Trophoblast cell (in vitro differentiated cells and primary cell): ENCODE measurements around the gene CTDSPL2. TPM values are rescaled to one million over a fixed set of nuclear protein-coding genes. Genes with fewer than 3 reads are reported as not detected.

Experiments
- DNase-seq, 2 donors: peaks; one replicate each; pipeline ENCODE4 v3.0.0-alpha.2; 2016
- H2AFZ ChIP-seq: 2 replicates; pipeline ENCODE4 v1.6.1; 2013; ENCODE audit warnings: low read length, moderate library complexity, mild to moderate bottlenecking; ENCODE audit not compliant: insufficient read depth, poor library complexity
- H2AK5ac ChIP-seq: 2 replicates; pipeline ENCODE4 v1.6.1; 2013; ENCODE audit warnings: mild to moderate bottlenecking, low read length
- H2BK120ac ChIP-seq: 2 replicates; pipeline ENCODE4 v1.6.1; 2013; ENCODE audit warnings: low read length, mild to moderate bottlenecking, moderate library complexity; ENCODE audit not compliant: insufficient read depth, poor library complexity
- H2BK12ac ChIP-seq: 2 replicates; pipeline ENCODE4 v1.6.1; 2013; ENCODE audit warnings: mild to moderate bottlenecking, low read length, moderate library complexity
- H2BK5ac ChIP-seq: 2 replicates; pipeline ENCODE4 v1.6.1; 2013; ENCODE audit warnings: low read length, low read depth, moderate library complexity, mild to moderate bottlenecking; ENCODE audit not compliant: poor library complexity
- H3K14ac ChIP-seq: 2 replicates; pipeline ENCODE4 v1.6.1; 2013; ENCODE audit warnings: mild to moderate bottlenecking, low read length
- H3K18ac ChIP-seq: 2 replicates; pipeline ENCODE4 v1.6.1; 2013; ENCODE audit warnings: mild to moderate bottlenecking, low read length
- H3K23ac ChIP-seq: 2 replicates; pipeline ENCODE4 v1.6.1; 2013; ENCODE audit warnings: low read length
- H3K27ac ChIP-seq: 2 replicates; pipeline ENCODE4 v1.5.1; 2013; ENCODE audit warnings: low read depth, mild to moderate bottlenecking, inconsistent platforms, low read length, moderate library complexity
- H3K27me3 ChIP-seq: 2 replicates; pipeline ENCODE4 v1.6.1; 2013; ENCODE audit warnings: inconsistent platforms, mild to moderate bottlenecking, low read length, moderate library complexity; ENCODE audit not compliant: insufficient read depth
- H3K36me3 ChIP-seq, 2 experiments: 1 replicate in 1 of 2; 2 replicates in 1 of 2; pipeline ENCODE4 v1.6.1; 2013; ENCODE audit warnings: low read length in 2 of 2, mild to moderate bottlenecking in 2 of 2, moderate library complexity in 1 of 2; ENCODE audit not compliant: insufficient read depth in 2 of 2, control insufficient read depth in 1 of 2
- H3K4ac ChIP-seq: 2 replicates; pipeline ENCODE4 v1.6.1; 2013; ENCODE audit warnings: low read depth, mild to moderate bottlenecking, low read length, moderate library complexity
- H3K4me1 ChIP-seq, 2 experiments: 1 replicate in 1 of 2; 2 replicates in 1 of 2; pipeline ENCODE4 v1.6.1; 2013; ENCODE audit warnings: low read length in 2 of 2, mild to moderate bottlenecking in 2 of 2, moderate library complexity in 1 of 2; ENCODE audit not compliant: insufficient read depth in 2 of 2, control insufficient read depth in 1 of 2
- H3K4me2 ChIP-seq: 2 replicates; pipeline ENCODE4 v1.6.1; 2013; ENCODE audit warnings: inconsistent platforms, mild to moderate bottlenecking, low read length, moderate library complexity
- H3K4me3 ChIP-seq: 2 replicates; pipeline ENCODE4 v1.5.1; 2013; ENCODE audit warnings: mild to moderate bottlenecking, low read depth, low read length, inconsistent platforms
- H3K79me1 ChIP-seq: one replicate; pipeline ENCODE4 v1.6.1; 2013; ENCODE audit warnings: low read length
- H3K79me2 ChIP-seq: 2 replicates; pipeline ENCODE4 v1.6.1; 2013; ENCODE audit warnings: low read length, mild to moderate bottlenecking; ENCODE audit not compliant: control insufficient read depth, insufficient read depth, poor library complexity
- H3K9ac ChIP-seq: 2 replicates; pipeline ENCODE4 v1.6.1; 2013; ENCODE audit warnings: mild to moderate bottlenecking, low read length
- H3K9me3 ChIP-seq: 2 replicates; pipeline ENCODE4 v1.6.1; 2013; ENCODE audit warnings: low read depth, mild to moderate bottlenecking, control low read depth, inconsistent platforms, low read length; ENCODE audit not compliant: insufficient read depth
- H4K12ac ChIP-seq: 2 replicates; pipeline ENCODE4 v1.6.1; 2013; ENCODE audit warnings: low read depth, mild to moderate bottlenecking, low read length, moderate library complexity
- H4K8ac ChIP-seq: 2 replicates; pipeline ENCODE4 v1.6.1; 2013; ENCODE audit warnings: low read depth, mild to moderate bottlenecking, low read length, moderate library complexity
- H4K91ac ChIP-seq: one replicate; pipeline ENCODE4 v1.6.1; 2013; ENCODE audit warnings: low read depth, mild to moderate bottlenecking, low read length, moderate library complexity
- WGBS: extraction: QIAGEN DNeasy Blood & Tissue Kit; methylation state at CpG from one replicate; pipeline ENCODE4 v1.1.7; 2013; ENCODE audit warnings: missing lambda C conversion rate; ENCODE audit not compliant: insufficient read length, insufficient coverage; ENCODE audit errors: extremely low coverage; 5-methylcytosine and 5-hydroxymethylcytosine counted together
- polyA plus RNA-seq: library from polyadenylated mRNA; stranded (reverse); fragments of 200-250 nt; gene quantifications from 2 replicates; pipeline ENCODE4 v1.2.3, GENCODE V29; 2013

Gene CTDSPL2
- 53.0 and 53.5 TPM in 2 replicates for polyA plus RNA-seq

DNA sequence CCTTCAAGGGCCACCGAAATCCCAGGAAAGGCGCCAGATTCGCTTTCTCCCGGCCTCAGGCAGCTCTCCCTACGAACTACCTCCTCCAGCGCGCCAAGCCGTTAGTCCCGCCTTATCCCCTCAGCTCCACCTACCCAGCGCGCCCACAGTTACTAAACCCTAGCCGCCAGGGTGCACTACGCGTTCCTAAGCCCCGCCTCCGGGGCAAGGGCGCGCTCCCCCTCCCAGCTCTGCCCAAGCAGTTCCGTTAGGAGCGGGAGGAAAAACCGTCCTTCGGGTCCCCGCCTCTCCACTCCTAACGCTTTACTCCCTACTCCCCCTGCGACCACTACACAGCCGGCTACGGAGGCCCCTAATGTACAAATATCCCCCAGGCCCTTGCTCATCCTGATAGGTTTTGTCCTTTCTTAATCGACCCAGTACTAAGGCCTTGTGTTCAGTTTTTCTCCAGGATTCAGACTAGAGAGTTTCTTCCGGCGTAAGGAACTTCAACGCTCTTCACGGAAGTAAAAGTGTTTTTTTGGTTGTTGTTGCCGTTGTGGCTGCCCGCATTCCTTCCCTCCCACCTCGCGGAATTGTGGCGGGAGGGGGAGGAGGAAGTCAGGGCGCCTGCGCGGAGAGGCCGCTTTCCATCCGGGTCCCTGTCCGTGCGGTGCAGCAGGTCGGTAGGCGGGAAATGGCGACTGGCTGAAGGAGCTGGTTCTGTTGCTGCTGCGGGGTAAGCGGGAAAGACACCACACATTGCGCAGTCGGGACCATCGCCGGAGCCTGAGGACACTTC, at the start of gene CTDSPL2:
Gene CTDSPL2, plus strand, starts transcription at position 655 of the 781 bp plus-strand sequence. CDS start 31,386 bp downstream, outside the sequence.
- peak within 1 kb of the TSS; percentile 79 for H3K18ac ChIP-seq
- peaks cover 10% of the 10 kb centered on the region for H3K79me1 ChIP-seq
- H3K9me3 ChIP-seq, result peaks cover 2% of the 10 kb centered on the region
- no peak within 1 kb of the TSS for H2BK12ac ChIP-seq
- peak within 1 kb of the TSS; percentile 87 for H3K9ac ChIP-seq
- peaks cover 2 to 4% of the 10 kb centered on the region in 2 experiments for H3K36me3 ChIP-seq
- H3K14ac ChIP-seq, result peak within 1 kb of the TSS; percentile 81
- H3K4me1 ChIP-seq, result peaks cover 2% of the 10 kb centered on the region in 2 experiments
- peak within 1 kb of the TSS; percentile 82 for H4K12ac ChIP-seq
- no peaks in the 10 kb centered on the region for H3K27me3 ChIP-seq
- no peak within 1 kb of the TSS for H3K23ac ChIP-seq
- H4K91ac ChIP-seq, result peak within 1 kb of the TSS; percentile 69
- peak; percentile 99 for DNase-seq
- H3K4me2 ChIP-seq, result peak within 1 kb of the TSS; percentile 97
- peak within 1 kb of the TSS; percentile 86 for H4K8ac ChIP-seq
- peak within 1 kb of the TSS; percentile 48 for H2BK120ac ChIP-seq
- peak within 1 kb of the TSS; percentile 86 for H3K4me3 ChIP-seq
- peak within 1 kb of the TSS; percentile 83 for H2BK5ac ChIP-seq
- WGBS, result no CpG with 5 or more reads among the region's 53 CpGs
- peak within 1 kb of the TSS; percentile 96 for H3K27ac ChIP-seq
- peak within 1 kb of the TSS; percentile 77 for H2AFZ ChIP-seq
- peak within 1 kb of the TSS; percentile 86 for H3K4ac ChIP-seq
- H2AK5ac ChIP-seq, result no peak within 1 kb of the TSS
- peaks cover 12% of the 10 kb centered on the region for H3K79me2 ChIP-seq

DNA sequence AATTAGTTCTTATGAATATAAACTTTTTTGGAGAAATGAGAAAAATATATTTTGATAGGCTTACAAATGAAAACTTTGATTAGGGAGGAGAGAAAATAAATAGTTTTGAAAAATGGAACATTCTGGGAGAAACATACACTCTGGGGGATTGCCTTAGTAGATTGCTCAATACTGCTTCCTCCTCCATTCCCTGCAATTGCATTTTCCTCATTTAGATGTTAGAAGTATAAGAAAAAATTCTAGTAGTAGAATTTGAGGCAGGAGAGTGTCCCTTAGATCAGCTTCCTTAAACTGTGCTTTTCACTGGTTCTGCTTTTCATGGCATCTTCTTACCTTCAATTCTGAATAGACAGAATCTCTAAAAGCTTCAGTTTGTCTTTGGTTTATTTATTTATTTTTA, 46.2 kb upstream of the CTDSPL2 start:
- no peaks in the 10 kb centered on the region for H3K9me3 ChIP-seq
- no peak overlapping the region for H3K4ac ChIP-seq
- no peak overlapping the region for H4K8ac ChIP-seq
- no peak overlapping the region for H4K91ac ChIP-seq
- no peak overlapping the region for H2AFZ ChIP-seq
- H2BK5ac ChIP-seq, result no peak overlapping the region
- no peak overlapping the region for H3K4me3 ChIP-seq
- H2BK120ac ChIP-seq, result no peak overlapping the region
- no peaks in the 10 kb centered on the region for H3K4me1 ChIP-seq
- no peak overlapping the region for H3K4me2 ChIP-seq
- no peaks in the 10 kb centered on the region for H3K36me3 ChIP-seq
- no peaks in the 10 kb centered on the region for H3K79me1 ChIP-seq
- no peak overlapping the region for H2BK12ac ChIP-seq
- no peak overlapping the region for H3K18ac ChIP-seq
- DNase-seq, result no peak
- no peak overlapping the region for H2AK5ac ChIP-seq
- no peaks in the 10 kb centered on the region for H3K79me2 ChIP-seq
- H3K23ac ChIP-seq, result no peak overlapping the region
- no peak overlapping the region for H3K27ac ChIP-seq
- no peaks in the 10 kb centered on the region for H3K27me3 ChIP-seq
- no peak overlapping the region for H4K12ac ChIP-seq
- no peak overlapping the region for H3K14ac ChIP-seq
- H3K9ac ChIP-seq, result no peak overlapping the region

DNA sequence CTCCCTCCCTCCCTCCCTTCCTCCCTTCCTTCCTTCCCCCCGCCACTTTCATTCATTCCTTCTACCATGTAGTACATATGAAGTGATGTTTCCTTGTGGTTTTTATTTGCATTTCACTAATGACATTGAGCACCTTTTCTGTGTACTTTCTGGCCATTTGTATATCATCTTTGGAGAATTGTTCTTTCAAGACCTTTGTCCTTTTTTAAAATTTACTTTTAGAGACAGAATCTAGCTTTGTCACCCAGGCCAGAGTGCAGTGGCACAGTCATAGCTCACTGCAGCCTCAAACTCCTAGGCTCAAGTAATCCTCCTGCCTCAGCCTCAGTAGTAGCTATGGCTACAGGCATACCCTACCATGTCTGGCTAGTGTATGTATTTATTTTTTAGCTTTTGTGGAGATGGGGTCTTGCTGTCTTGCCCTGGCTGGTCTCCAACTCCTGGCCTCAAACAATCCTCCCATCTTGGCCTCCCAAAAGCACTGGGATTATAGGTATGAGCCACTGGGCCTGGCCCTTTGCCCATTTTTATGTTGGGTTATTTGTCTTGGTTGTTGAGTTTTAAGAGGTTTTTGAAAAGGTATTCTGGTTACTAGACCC, 42.0 kb upstream of the CTDSPL2 start:
- H2BK12ac ChIP-seq, result no peak overlapping the region
- H3K14ac ChIP-seq, result no peak overlapping the region
- no peak overlapping the region for H3K9ac ChIP-seq
- H3K4me3 ChIP-seq, result no peak overlapping the region
- no peak overlapping the region for H2AK5ac ChIP-seq
- no peaks in the 10 kb centered on the region for H3K79me1 ChIP-seq
- no peak overlapping the region for H3K4me2 ChIP-seq
- no peak overlapping the region for H2AFZ ChIP-seq
- no peak overlapping the region for H2BK120ac ChIP-seq
- H3K79me2 ChIP-seq, result no peaks in the 10 kb centered on the region
- no peak overlapping the region for H4K12ac ChIP-seq
- DNase-seq, result no peak
- H3K9me3 ChIP-seq, result no peaks in the 10 kb centered on the region
- H3K4ac ChIP-seq, result no peak overlapping the region
- H3K18ac ChIP-seq, result no peak overlapping the region
- no peak overlapping the region for H3K27ac ChIP-seq
- no peak overlapping the region for H2BK5ac ChIP-seq
- H3K23ac ChIP-seq, result no peak overlapping the region
- H3K27me3 ChIP-seq, result no peaks in the 10 kb centered on the region
- H3K36me3 ChIP-seq, result peaks cover 0 to 1% of the 10 kb centered on the region in 2 experiments
- no peak overlapping the region for H4K8ac ChIP-seq
- WGBS, result 93% methylated on average over 1 of the region's 1 CpG
- no peak overlapping the region for H4K91ac ChIP-seq
- no peaks in the 10 kb centered on the region for H3K4me1 ChIP-seq

- no peak overlapping the region for H2AFZ ChIP-seq
- no peak overlapping the region for H3K4ac ChIP-seq
- no peaks in the 10 kb centered on the region for H3K27me3 ChIP-seq
- peaks cover 0 to 2% of the 10 kb centered on the region in 2 experiments for H3K36me3 ChIP-seq
- WGBS, result no CpG with 5 or more reads among the region's 3 CpGs
- peak overlapping the region; percentile 67 for H3K27ac ChIP-seq
- peak overlapping the region; percentile 64 for H4K91ac ChIP-seq
- peak; percentile 56 to 87 for DNase-seq
- peaks cover 3% of the 10 kb centered on the region for H3K79me1 ChIP-seq
- no peak overlapping the region for H2AK5ac ChIP-seq
- no peak overlapping the region for H3K14ac ChIP-seq
- no peak overlapping the region for H2BK5ac ChIP-seq
- H3K4me1 ChIP-seq, result no peaks in the 10 kb centered on the region
- no peak overlapping the region for H2BK12ac ChIP-seq
- H4K12ac ChIP-seq, result no peak overlapping the region
- no peak overlapping the region for H3K4me2 ChIP-seq
- H3K9me3 ChIP-seq, result no peaks in the 10 kb centered on the region
- no peak overlapping the region for H3K23ac ChIP-seq
- H3K4me3 ChIP-seq, result no peak overlapping the region
- H3K18ac ChIP-seq, result no peak overlapping the region
- no peak overlapping the region for H3K9ac ChIP-seq
- H3K79me2 ChIP-seq, result no peaks in the 10 kb centered on the region
- no peak overlapping the region for H2BK120ac ChIP-seq
- H4K8ac ChIP-seq, result no peak overlapping the region
Observed at GRCh38 chr15:44394062-44394461, 33.4 kb upstream of the CTDSPL2 start.
